Measurements from ENCODE around the gene RNF113B. TPM values are rescaled to one million over a fixed set of nuclear protein-coding genes. Genes with fewer than 3 reads are reported as not detected.

RNF113B gene
- total RNA-seq, 1 donor: not detected

GRCh38 chr13:98216135-98216565 lies 39.1 kb upstream of the RNF113B start:
- peak; percentile 55 for DNase-seq (ENCODE audit: low read depth)
- H3K4me3 ChIP-seq (ENCODE audit: low read depth, low read length): no peak overlapping the region
- TF ChIP-seq, protein P1, sequence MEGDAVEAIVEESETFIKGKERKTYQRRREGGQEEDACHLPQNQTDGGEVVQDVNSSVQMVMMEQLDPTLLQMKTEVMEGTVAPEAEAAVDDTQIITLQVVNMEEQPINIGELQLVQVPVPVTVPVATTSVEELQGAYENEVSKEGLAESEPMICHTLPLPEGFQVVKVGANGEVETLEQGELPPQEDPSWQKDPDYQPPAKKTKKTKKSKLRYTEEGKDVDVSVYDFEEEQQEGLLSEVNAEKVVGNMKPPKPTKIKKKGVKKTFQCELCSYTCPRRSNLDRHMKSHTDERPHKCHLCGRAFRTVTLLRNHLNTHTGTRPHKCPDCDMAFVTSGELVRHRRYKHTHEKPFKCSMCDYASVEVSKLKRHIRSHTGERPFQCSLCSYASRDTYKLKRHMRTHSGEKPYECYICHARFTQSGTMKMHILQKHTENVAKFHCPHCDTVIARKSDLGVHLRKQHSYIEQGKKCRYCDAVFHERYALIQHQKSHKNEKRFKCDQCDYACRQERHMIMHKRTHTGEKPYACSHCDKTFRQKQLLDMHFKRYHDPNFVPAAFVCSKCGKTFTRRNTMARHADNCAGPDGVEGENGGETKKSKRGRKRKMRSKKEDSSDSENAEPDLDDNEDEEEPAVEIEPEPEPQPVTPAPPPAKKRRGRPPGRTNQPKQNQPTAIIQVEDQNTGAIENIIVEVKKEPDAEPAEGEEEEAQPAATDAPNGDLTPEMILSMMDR (IDR thresholded peaks at IDR 0.05; ENCODE audit: insufficient read depth, low read length): no peak

- TF ChIP-seq, protein P1 (IDR thresholded peaks at IDR 0.05; ENCODE audit: insufficient read depth, low read length): no peak
- no peak for DNase-seq (ENCODE audit: low read depth)
- no peak overlapping the region for H3K4me3 ChIP-seq (ENCODE audit: low read depth, low read length)
These were observed 38.4 kb upstream of the RNF113B start for GRCh38 chr13:98215508-98215907.

GRCh38 chr13:98214707-98215106 lies 37.6 kb upstream of the RNF113B start:
- no peak overlapping the region for H3K4me3 ChIP-seq (ENCODE audit: low read depth, low read length)
- DNase-seq (ENCODE audit: low read depth): no peak
- TF ChIP-seq, protein P1 (IDR thresholded peaks at IDR 0.05; ENCODE audit: insufficient read depth, low read length): no peak

DNA sequence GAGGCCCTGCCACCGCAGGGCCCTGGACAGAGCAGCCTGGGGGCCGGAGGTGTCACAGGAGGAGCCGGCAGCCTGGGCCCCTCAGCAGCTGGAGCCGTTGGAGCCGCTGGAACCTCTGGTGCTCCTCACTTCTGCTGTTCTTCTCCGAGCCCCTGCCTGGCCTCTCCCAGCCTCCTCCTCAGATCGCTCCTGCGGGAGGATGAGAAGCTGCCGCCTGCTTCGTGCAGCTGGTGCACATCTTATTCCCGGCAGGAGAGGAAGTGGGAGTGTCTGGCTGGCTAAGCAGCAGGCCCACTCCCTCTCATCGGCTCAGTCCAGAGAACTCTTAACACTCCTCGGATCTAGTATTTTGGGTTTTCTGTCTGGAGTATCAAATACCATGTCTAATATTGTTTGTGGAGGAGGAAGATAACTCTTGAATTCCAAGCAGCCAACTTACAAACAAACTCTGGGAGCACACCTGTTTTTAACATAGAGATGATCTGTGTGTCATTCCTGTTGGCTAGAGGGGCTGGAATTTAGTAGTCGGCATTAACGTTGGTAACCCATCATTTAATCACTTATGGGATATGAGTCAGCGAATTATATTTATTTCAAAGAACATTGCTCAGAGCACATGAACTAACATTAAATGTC lies 37.1 kb upstream of the RNF113B start:
- no peak overlapping the region for H3K4me3 ChIP-seq (ENCODE audit: low read depth, low read length)
- TF ChIP-seq, protein P1 (IDR thresholded peaks at IDR 0.05; ENCODE audit: insufficient read depth, low read length): no peak
- DNase-seq (ENCODE audit: low read depth): peak; percentile 43

GRCh38 chr13:98213354-98213753 lies 36.3 kb upstream of the RNF113B start:
- no peak overlapping the region for H3K4me3 ChIP-seq (ENCODE audit: low read depth, low read length)
- DNase-seq (ENCODE audit: low read depth): no peak
- TF ChIP-seq, protein P1 (IDR thresholded peaks at IDR 0.05; ENCODE audit: insufficient read depth, low read length): no peak

DNA sequence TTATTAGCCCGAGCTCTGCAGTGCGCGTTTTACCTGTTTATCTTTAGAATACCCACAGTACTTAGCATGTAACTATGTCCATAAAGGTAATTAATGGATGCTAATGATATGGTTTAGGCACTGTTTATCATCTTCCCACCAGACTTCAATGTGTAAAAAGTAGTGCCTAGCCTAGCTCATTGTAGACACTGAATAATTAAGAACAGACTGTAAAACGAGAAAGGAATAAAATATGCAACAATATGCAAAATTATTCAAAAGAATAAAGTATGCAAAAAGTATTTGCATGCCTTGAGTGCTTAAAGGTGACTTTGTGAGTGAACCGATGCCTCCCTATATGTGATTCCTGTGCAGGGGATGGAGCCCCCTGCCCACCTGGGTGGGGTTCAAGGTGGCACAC lies 35.7 kb upstream of the RNF113B start:
- H3K4me3 ChIP-seq (ENCODE audit: low read depth, low read length): no peak overlapping the region
- TF ChIP-seq, protein P1 (IDR thresholded peaks at IDR 0.05; ENCODE audit: insufficient read depth, low read length): no peak
- DNase-seq (ENCODE audit: low read depth): no peak

- TF ChIP-seq, protein P1 (IDR thresholded peaks at IDR 0.05; ENCODE audit: insufficient read depth, low read length): no peak
- DNase-seq (ENCODE audit: low read depth): no peak
- no peak overlapping the region for H3K4me3 ChIP-seq (ENCODE audit: low read depth, low read length)
These were observed 31.5 kb upstream of the RNF113B start for GRCh38 chr13:98208606-98209005.

Measured in fibroblast of the aortic adventitia (primary cell).